Measurements from ENCODE around the gene RPS21. TPM values are rescaled to one million over a fixed set of nuclear protein-coding genes. Genes with fewer than 3 reads are reported as not detected.

Gene RPS21
- total RNA-seq, 1 donor from 2014 or later, result 1,935 TPM

GRCh38 chr20:62342910-62343309, 44.0 kb upstream of the RPS21 start:
- Histone ChIP-seq H3K27me3 (no peaks in the 10 kb centered on the region), H3K4me3 (no peak overlapping the region), H3K27ac (no peak overlapping the region), H3K36me3 (peaks cover 0 to 7% of the 10 kb centered on the region in 2 donors), H3K4me1 (no peaks in the 10 kb centered on the region), H3K9me3 (no peaks in the 10 kb centered on the region)
- no peak for DNase-seq (ENCODE audit: extremely low spot score in 2 of 2)
- no peak for TF ChIP-seq POLR2A (IDR thresholded peaks at IDR 0.05)
- no peak for TF ChIP-seq CTCF (IDR thresholded peaks at IDR 0.05)
- intact Hi-C loops (cut with DNase I), result no loop called here

- DNase-seq (ENCODE audit: extremely low spot score in 2 of 2), result no peak
- Histone ChIP-seq H3K27me3 (no peaks in the 10 kb centered on the region), H3K9me3 (no peaks in the 10 kb centered on the region), H3K4me1 (no peaks in the 10 kb centered on the region), H3K27ac (no peak overlapping the region), H3K36me3 (peaks cover 0 to 5% of the 10 kb centered on the region in 2 donors), H3K4me3 (no peak overlapping the region)
- intact Hi-C loops (cut with DNase I), result no loop called here
- TF ChIP-seq CTCF (IDR thresholded peaks at IDR 0.05), result no peak
- TF ChIP-seq POLR2A (IDR thresholded peaks at IDR 0.05), result no peak
- no peak for TF ChIP-seq POLR2AphosphoS5 (IDR thresholded peaks at IDR 0.05; ENCODE audit: insufficient read depth in 1 of 2, low read depth in 1 of 2)
These were observed 42.8 kb upstream of the RPS21 start for GRCh38 chr20:62344092-62344491.

- no peak for DNase-seq (ENCODE audit: extremely low spot score in 2 of 2)
- H3K4me1 ChIP-seq, result no peaks in the 10 kb centered on the region
- peaks cover 0 to 5% of the 10 kb centered on the region in 2 donors for H3K36me3 ChIP-seq
- no peak overlapping the region for H3K27ac ChIP-seq
- H3K9me3 ChIP-seq, result no peaks in the 10 kb centered on the region
- H3K4me3 ChIP-seq, result no peak overlapping the region
- no peaks in the 10 kb centered on the region for H3K27me3 ChIP-seq
- TF ChIP-seq POLR2A (IDR thresholded peaks at IDR 0.05) (no peak), POLR2AphosphoS5 (IDR thresholded peaks at IDR 0.05; ENCODE audit: insufficient read depth in 1 of 2, low read depth in 1 of 2) (no peak), CTCF (IDR thresholded peaks at IDR 0.05) (no peak)
- intact Hi-C loops (cut with DNase I), result no loop called here
These were observed 42.1 kb upstream of the RPS21 start for GRCh38 chr20:62344782-62345181.

GRCh38 chr20:62345681-62346370, 41.1 kb upstream of the RPS21 start:
- no peak overlapping the region for H3K4me3 ChIP-seq
- TF ChIP-seq POLR2A (IDR thresholded peaks at IDR 0.05) (no peak), CTCF (IDR thresholded peaks at IDR 0.05) (no peak), POLR2AphosphoS5 (IDR thresholded peaks at IDR 0.05; ENCODE audit: insufficient read depth in 1 of 2, low read depth in 1 of 2) (no peak)
- no peaks in the 10 kb centered on the region for H3K27me3 ChIP-seq
- peaks cover 8% of the 10 kb centered on the region for H3K4me1 ChIP-seq
- intact Hi-C loops (cut with DNase I), result no loop called here
- H3K27ac ChIP-seq, result no peak overlapping the region
- H3K9me3 ChIP-seq, result no peaks in the 10 kb centered on the region
- no peak for DNase-seq (ENCODE audit: extremely low spot score in 2 of 2)
- peaks cover 0 to under 1% of the 10 kb centered on the region in 2 donors for H3K36me3 ChIP-seq

GRCh38 chr20:62346398-62347150, 40.3 kb upstream of the RPS21 start:
- H3K4me3 ChIP-seq, result no peak overlapping the region
- intact Hi-C loops (cut with DNase I), result no loop called here
- H3K9me3 ChIP-seq, result no peaks in the 10 kb centered on the region
- no peak for TF ChIP-seq POLR2A (IDR thresholded peaks at IDR 0.05)
- TF ChIP-seq CTCF (IDR thresholded peaks at IDR 0.05), result no peak
- no peak overlapping the region for H3K27ac ChIP-seq
- DNase-seq (ENCODE audit: extremely low spot score in 2 of 2), result no peak
- no peaks in the 10 kb centered on the region for H3K27me3 ChIP-seq
- no peaks in the 10 kb centered on the region for H3K36me3 ChIP-seq
- peaks cover 11% of the 10 kb centered on the region for H3K4me1 ChIP-seq

Measured in vagina (tissue), 2 donors.